ENCODE results near the gene PITPNC1.

GRCh38 chr17:67414130-67414529 lies 37.0 kb downstream of the PITPNC1 start:
- TF ChIP-seq, protein P1, sequence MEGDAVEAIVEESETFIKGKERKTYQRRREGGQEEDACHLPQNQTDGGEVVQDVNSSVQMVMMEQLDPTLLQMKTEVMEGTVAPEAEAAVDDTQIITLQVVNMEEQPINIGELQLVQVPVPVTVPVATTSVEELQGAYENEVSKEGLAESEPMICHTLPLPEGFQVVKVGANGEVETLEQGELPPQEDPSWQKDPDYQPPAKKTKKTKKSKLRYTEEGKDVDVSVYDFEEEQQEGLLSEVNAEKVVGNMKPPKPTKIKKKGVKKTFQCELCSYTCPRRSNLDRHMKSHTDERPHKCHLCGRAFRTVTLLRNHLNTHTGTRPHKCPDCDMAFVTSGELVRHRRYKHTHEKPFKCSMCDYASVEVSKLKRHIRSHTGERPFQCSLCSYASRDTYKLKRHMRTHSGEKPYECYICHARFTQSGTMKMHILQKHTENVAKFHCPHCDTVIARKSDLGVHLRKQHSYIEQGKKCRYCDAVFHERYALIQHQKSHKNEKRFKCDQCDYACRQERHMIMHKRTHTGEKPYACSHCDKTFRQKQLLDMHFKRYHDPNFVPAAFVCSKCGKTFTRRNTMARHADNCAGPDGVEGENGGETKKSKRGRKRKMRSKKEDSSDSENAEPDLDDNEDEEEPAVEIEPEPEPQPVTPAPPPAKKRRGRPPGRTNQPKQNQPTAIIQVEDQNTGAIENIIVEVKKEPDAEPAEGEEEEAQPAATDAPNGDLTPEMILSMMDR (IDR thresholded peaks at IDR 0.05): no peak
- TF ChIP-seq POLR2AphosphoS5 (IDR thresholded peaks at IDR 0.05; ENCODE audit: low read depth, low read length): no peak
- TF ChIP-seq MXI1 (IDR thresholded peaks at IDR 0.05; ENCODE audit: low read depth, low read length): no peak
- TF ChIP-seq, protein P2, sequence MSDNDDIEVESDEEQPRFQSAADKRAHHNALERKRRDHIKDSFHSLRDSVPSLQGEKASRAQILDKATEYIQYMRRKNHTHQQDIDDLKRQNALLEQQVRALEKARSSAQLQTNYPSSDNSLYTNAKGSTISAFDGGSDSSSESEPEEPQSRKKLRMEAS (IDR thresholded peaks at IDR 0.05; ENCODE audit: low read depth): no peak
- TF ChIP-seq NRF1 (IDR thresholded peaks at IDR 0.05; ENCODE audit: low read depth, low read length): no peak
- no peak for TF ChIP-seq SIN3A (IDR thresholded peaks at IDR 0.05; ENCODE audit: borderline replicate concordance, low read depth, low read length)
- TF ChIP-seq TAF1 (IDR thresholded peaks at IDR 0.05; ENCODE audit: borderline replicate concordance, low read depth, low read length): no peak
- TF ChIP-seq YY1 (IDR thresholded peaks at IDR 0.05; ENCODE audit: low read depth): no peak
- no peak for TF ChIP-seq JUND (IDR thresholded peaks at IDR 0.05)
- no peak for TF ChIP-seq EZH2phosphoT487 (IDR thresholded peaks at IDR 0.05; ENCODE audit: borderline replicate concordance, low read depth)
- no peak for TF ChIP-seq FOXJ3 (CRISPR knock-in tag; IDR thresholded peaks at IDR 0.05)
